ENCODE data around the gene GIT2. TPM values are rescaled to one million over a fixed set of nuclear protein-coding genes. Genes with fewer than 3 reads are reported as not detected.

Gene GIT2
- total RNA-seq, 1 donor from 2014 or later = 40.7 TPM

DNA sequence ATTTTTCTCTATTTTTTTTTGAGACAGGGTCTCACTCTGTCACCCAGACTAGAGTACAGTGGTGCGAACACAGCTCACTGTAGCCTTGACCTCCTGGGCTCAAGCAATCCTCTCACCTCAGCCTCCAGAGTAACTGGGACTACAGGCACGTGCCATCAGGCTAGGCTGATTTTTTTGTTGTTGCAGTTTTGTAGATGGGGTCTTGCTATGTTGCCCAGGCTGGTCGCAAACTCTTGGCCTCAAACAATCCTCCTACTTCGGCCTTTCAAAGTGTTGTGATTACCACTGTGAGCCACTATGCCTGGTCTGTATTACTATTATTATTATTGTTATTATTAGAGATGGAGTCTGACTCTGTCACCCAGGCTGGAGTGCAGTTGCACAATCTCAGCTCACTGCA is 23.3 kb downstream of the GIT2 start:
- Mint-ChIP-seq H3K4me1 (ENCODE audit: low read depth) (peaks cover 4% of the 10 kb centered on the region), H3K9me3 (ENCODE audit: low read depth) (peaks cover 4% of the 10 kb centered on the region), H3K4me3 (ENCODE audit: low read depth) (no peak overlapping the region), H3K27ac (no peak overlapping the region), H3K36me3 (ENCODE audit: insufficient read depth) (peaks cover 33% of the 10 kb centered on the region), H3K27me3 (no peaks in the 10 kb centered on the region)
- DNase-seq (ENCODE audit: low spot score, unreplicated experiment) = no peak
- TF ChIP-seq, protein P1, sequence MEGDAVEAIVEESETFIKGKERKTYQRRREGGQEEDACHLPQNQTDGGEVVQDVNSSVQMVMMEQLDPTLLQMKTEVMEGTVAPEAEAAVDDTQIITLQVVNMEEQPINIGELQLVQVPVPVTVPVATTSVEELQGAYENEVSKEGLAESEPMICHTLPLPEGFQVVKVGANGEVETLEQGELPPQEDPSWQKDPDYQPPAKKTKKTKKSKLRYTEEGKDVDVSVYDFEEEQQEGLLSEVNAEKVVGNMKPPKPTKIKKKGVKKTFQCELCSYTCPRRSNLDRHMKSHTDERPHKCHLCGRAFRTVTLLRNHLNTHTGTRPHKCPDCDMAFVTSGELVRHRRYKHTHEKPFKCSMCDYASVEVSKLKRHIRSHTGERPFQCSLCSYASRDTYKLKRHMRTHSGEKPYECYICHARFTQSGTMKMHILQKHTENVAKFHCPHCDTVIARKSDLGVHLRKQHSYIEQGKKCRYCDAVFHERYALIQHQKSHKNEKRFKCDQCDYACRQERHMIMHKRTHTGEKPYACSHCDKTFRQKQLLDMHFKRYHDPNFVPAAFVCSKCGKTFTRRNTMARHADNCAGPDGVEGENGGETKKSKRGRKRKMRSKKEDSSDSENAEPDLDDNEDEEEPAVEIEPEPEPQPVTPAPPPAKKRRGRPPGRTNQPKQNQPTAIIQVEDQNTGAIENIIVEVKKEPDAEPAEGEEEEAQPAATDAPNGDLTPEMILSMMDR (IDR thresholded peaks at IDR 0.05; ENCODE audit: unreplicated experiment) = no peak

- Mint-ChIP-seq H3K4me1 (ENCODE audit: low read depth) (peaks cover 4% of the 10 kb centered on the region), H3K4me3 (ENCODE audit: low read depth) (no peak overlapping the region), H3K27ac (no peak overlapping the region), H3K27me3 (no peaks in the 10 kb centered on the region), H3K9me3 (ENCODE audit: low read depth) (peaks cover 4% of the 10 kb centered on the region), H3K36me3 (ENCODE audit: insufficient read depth) (peaks cover 18% of the 10 kb centered on the region)
- DNase-seq (ENCODE audit: low spot score, unreplicated experiment) = no peak
- TF ChIP-seq, protein P1 (IDR thresholded peaks at IDR 0.05; ENCODE audit: unreplicated experiment) = no peak
Measured at GRCh38 chr12:109968801-109969200, 27.4 kb downstream of the GIT2 start.

DNA sequence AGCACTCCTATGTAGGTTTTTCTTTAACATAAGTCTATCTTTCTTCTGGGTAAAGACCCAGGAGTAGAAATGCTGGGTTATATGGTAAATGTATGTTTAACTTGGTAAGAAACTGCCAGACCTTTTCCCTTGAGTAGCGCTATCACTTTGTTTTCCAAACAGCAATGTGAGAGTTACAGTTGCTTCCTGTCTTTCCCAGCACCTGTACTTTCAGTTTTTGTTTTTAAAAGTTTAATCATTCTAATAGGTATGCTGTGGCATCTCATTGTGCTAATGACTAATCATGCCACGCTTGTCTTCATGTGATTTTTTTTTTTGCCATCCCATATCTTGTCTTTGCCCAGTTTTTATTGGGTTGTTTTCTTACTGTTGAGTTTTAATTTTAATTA is 28.1 kb downstream of the GIT2 start:
- no peak overlapping the region for H3K27ac Mint-ChIP-seq

GRCh38 chr12:109967383-109968031 is 28.7 kb downstream of the GIT2 start:
- Mint-ChIP-seq H3K4me1 (ENCODE audit: low read depth) (no peaks in the 10 kb centered on the region), H3K36me3 (ENCODE audit: insufficient read depth) (peaks cover 16% of the 10 kb centered on the region), H3K9me3 (ENCODE audit: low read depth) (no peaks in the 10 kb centered on the region), H3K4me3 (ENCODE audit: low read depth) (no peak overlapping the region), H3K27me3 (no peaks in the 10 kb centered on the region), H3K27ac (no peak overlapping the region)
- TF ChIP-seq, protein P1 (IDR thresholded peaks at IDR 0.05; ENCODE audit: unreplicated experiment) = no peak
- no peak for DNase-seq (ENCODE audit: low spot score, unreplicated experiment)

More for the DNA sequence above, 28.1 kb downstream of the GIT2 start:
- H3K4me3 Mint-ChIP-seq (ENCODE audit: low read depth) = no peak overlapping the region
- H3K9me3 Mint-ChIP-seq (ENCODE audit: low read depth) = no peaks in the 10 kb centered on the region
- no peaks in the 10 kb centered on the region for H3K27me3 Mint-ChIP-seq
- no peaks in the 10 kb centered on the region for H3K4me1 Mint-ChIP-seq (ENCODE audit: low read depth)
- TF ChIP-seq, protein P1 (IDR thresholded peaks at IDR 0.05; ENCODE audit: unreplicated experiment) = no peak
- DNase-seq (ENCODE audit: low spot score, unreplicated experiment) = no peak
- H3K36me3 Mint-ChIP-seq (ENCODE audit: insufficient read depth) = peaks cover 16% of the 10 kb centered on the region

GRCh38 chr12:109966546-109966945 is 29.6 kb downstream of the GIT2 start:
- no peak for DNase-seq (ENCODE audit: low spot score, unreplicated experiment)
- Mint-ChIP-seq H3K4me1 (ENCODE audit: low read depth) (no peaks in the 10 kb centered on the region), H3K27ac (no peak overlapping the region), H3K4me3 (ENCODE audit: low read depth) (no peak overlapping the region), H3K27me3 (no peaks in the 10 kb centered on the region), H3K9me3 (ENCODE audit: low read depth) (no peaks in the 10 kb centered on the region), H3K36me3 (ENCODE audit: insufficient read depth) (peaks cover 13% of the 10 kb centered on the region)
- TF ChIP-seq, protein P1 (IDR thresholded peaks at IDR 0.05; ENCODE audit: unreplicated experiment) = no peak

Data from progenitor cell of endocrine pancreas (in vitro differentiated cells).